PC-9 (cell line): Measurements from ENCODE around the gene NBEA.

ENCODE experiments used
- CTCF ChIP-seq: fragments of 200-600 bp; sonication (generic); conservative IDR thresholded peaks from 2 replicates; pipeline ENCODE4 v1.6.1; 2017; ENCODE audit warnings: mixed run types, antibody characterized with exemption, mild to moderate bottlenecking, moderate library complexity
- EZH2 ChIP-seq: fragments of 200-600 bp; sonication (generic); IDR thresholded peaks from 2 replicates; pipeline ENCODE4 v1.8.0; 2017; ENCODE audit warnings: antibody characterized with exemption, low read depth

DNA sequence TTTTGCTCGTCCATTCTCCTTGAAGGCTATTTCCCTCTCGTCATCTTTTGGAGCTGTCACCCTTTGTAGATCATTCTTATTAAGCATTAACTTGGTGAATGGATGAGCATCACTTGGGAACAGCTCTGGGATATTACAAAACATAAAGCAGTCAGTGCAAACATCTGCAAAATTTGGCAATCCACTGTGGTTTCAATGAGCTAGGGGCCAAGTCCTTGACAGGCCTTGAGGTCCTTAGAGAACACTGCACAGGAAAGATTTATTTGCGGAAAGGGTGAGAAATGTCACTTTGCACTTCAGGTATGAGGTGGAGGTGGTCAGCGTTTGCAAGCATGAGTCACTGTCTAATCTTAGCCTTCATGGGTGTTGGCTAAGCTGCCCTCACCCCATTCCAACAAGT, 774.1 kb downstream of the NBEA start:
- no peak for TF ChIP-seq CTCF
- TF ChIP-seq EZH2, result no peak
